Panc1 (cell line): Measurements from ENCODE around the gene DEPDC4.

ENCODE experiments used
- CTCF ChIP-seq: fragments of 450-650 bp; IDR thresholded peaks from 2 replicates; pipeline ENCODE4 v1.5.1; 2017; ENCODE audit warnings: mild to moderate bottlenecking
- POLR2AphosphoS5 ChIP-seq: IDR thresholded peaks from 2 replicates; pipeline ENCODE4 v1.6.1; 2012; ENCODE audit warnings: mild to moderate bottlenecking, low read depth, low read length, moderate library complexity
- REST ChIP-seq, 2 experiments: IDR thresholded peaks; 2 replicates each; pipeline ENCODE4 v1.6.1; 2011 to 2012; ENCODE audit warnings: low read depth in 2 of 2, control low read depth in 1 of 2, low read length in 1 of 2, mild to moderate bottlenecking in 1 of 2, moderate library complexity in 1 of 2; ENCODE audit not compliant: insufficient read depth in 1 of 2
- SIN3A ChIP-seq: IDR thresholded peaks from 2 replicates; pipeline ENCODE4 v1.6.1; 2012; ENCODE audit warnings: low read depth, mild to moderate bottlenecking, low read length, moderate library complexity, borderline replicate concordance; ENCODE audit not compliant: insufficient read depth

GRCh38 chr12:100289038-100289437 is 22.2 kb upstream of the DEPDC4 start:
- no peak for TF ChIP-seq CTCF
- TF ChIP-seq REST (IDR thresholded peaks at IDR 0.05; ENCODE audit: insufficient read depth in 1 of 2, low read depth in 2 of 2, low read length in 1 of 2) = no peak
- no peak for TF ChIP-seq POLR2AphosphoS5
- no peak for TF ChIP-seq SIN3A
